ENCODE measurements around the gene CD300C. TPM values are rescaled to one million over a fixed set of nuclear protein-coding genes. Genes with fewer than 3 reads are reported as not detected.

Gene CD300C
- total RNA-seq, 4 donors from 2014 or later = 0.31 to 0.80 (median 0.53) TPM

DNA sequence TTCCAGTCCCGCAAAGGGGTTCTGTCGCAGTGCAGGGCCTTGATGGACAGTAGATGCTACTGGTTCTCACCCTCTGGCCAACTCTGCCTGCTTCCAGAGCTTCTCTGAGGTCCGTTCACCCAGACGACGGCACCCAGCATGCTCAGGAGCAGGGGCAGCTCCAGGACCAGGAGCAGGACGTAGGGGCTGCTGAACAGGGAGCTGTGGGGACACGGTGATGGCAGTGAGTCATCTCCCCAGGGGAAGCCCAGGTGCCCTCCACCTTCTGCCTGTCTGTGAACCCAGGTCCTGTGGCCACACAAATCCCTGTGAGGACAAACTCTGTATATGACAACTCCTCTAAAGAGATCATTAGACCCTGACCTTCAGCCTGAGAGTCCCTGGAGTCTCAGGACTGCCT is 3.4 kb upstream of the CD300C start:
- DNase-seq (ENCODE audit: low spot score in 2 of 2) = no peak
- no peak overlapping the region for H3K4me3 ChIP-seq
- H3K27me3 ChIP-seq = peaks cover 15% of the 10 kb centered on the region
- H3K9me3 ChIP-seq = no peaks in the 10 kb centered on the region
- H3K27ac ChIP-seq = no peak overlapping the region
- H3K4me1 ChIP-seq = no peaks in the 10 kb centered on the region
- no peaks in the 10 kb centered on the region for H3K36me3 ChIP-seq
- TF ChIP-seq POLR2A (IDR thresholded peaks at IDR 0.05) = no peak
- TF ChIP-seq EP300 (IDR thresholded peaks at IDR 0.05) = no peak
- 76% methylated on average over 7 of the region's 7 CpGs for WGBS

DNA sequence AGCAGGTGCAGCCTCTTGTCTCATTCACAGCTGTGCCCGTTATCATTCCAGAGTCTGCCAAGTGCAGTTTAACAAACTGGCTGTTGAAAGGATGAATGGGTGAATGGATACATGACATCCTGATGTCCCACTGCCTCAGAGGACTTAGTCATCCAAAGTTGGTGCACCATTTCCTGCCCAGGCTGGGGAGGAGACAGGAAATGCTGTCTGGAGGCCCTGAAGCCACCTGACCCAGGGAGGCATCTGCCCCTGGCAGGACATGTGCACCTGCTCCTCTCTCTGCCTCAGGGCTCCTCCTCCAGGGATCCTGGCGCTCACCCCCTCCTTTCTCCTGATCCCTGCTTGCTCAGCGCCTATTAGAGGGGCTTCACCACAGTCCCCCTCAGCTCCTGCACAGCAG is 1.8 kb upstream of the CD300C start:
- no peak overlapping the region for H3K27ac ChIP-seq
- no peaks in the 10 kb centered on the region for H3K36me3 ChIP-seq
- DNase-seq (ENCODE audit: low spot score in 2 of 2) = no peak
- H3K9me3 ChIP-seq = no peaks in the 10 kb centered on the region
- 80% methylated on average over 3 of the region's 3 CpGs for WGBS
- H3K4me3 ChIP-seq = no peak overlapping the region
- no peak for TF ChIP-seq CTCF (IDR thresholded peaks at IDR 0.05)
- no peak for TF ChIP-seq POLR2A (IDR thresholded peaks at IDR 0.05)
- no peak for TF ChIP-seq POLR2AphosphoS5 (IDR thresholded peaks at IDR 0.05)
- TF ChIP-seq EP300 (IDR thresholded peaks at IDR 0.05) = no peak
- peaks cover 13% of the 10 kb centered on the region for H3K27me3 ChIP-seq
- no peaks in the 10 kb centered on the region for H3K4me1 ChIP-seq

GRCh38 chr17:74547264-74547663 is 1.3 kb upstream of the CD300C start:
- no peak for DNase-seq (ENCODE audit: low spot score in 2 of 2)
- Histone ChIP-seq H3K4me1 (no peaks in the 10 kb centered on the region), H3K4me3 (no peak overlapping the region), H3K27me3 (peaks cover 8% of the 10 kb centered on the region), H3K27ac (no peak overlapping the region), H3K9me3 (no peaks in the 10 kb centered on the region), H3K36me3 (no peaks in the 10 kb centered on the region)
- WGBS = 89% methylated on average over 7 of the region's 7 CpGs
- TF ChIP-seq POLR2A (IDR thresholded peaks at IDR 0.05) (no peak), EP300 (IDR thresholded peaks at IDR 0.05) (no peak), CTCF (IDR thresholded peaks at IDR 0.05) (no peak), POLR2AphosphoS5 (IDR thresholded peaks at IDR 0.05) (no peak)

GRCh38 chr17:74546586-74546985 is 671 bp upstream of the CD300C start:
- Histone ChIP-seq H3K36me3 (no peaks in the 10 kb centered on the region), H3K9me3 (no peaks in the 10 kb centered on the region), H3K4me1 (no peaks in the 10 kb centered on the region), H3K27ac (no peak overlapping the region), H3K4me3 (no peak overlapping the region), H3K27me3 (peaks cover 8% of the 10 kb centered on the region)
- no peak for DNase-seq (ENCODE audit: low spot score in 2 of 2)
- no peak for TF ChIP-seq CTCF (IDR thresholded peaks at IDR 0.05)
- TF ChIP-seq POLR2A (IDR thresholded peaks at IDR 0.05) = no peak
- TF ChIP-seq POLR2AphosphoS5 (IDR thresholded peaks at IDR 0.05) = no peak
- TF ChIP-seq EP300 (IDR thresholded peaks at IDR 0.05) = no peak
- WGBS = 92% methylated on average over 6 of the region's 7 CpGs

- peak overlapping the region; percentile 30 for H3K4me3 ChIP-seq
- 84% methylated on average over 16 of the region's 16 CpGs for WGBS
- no peak overlapping the region for H3K27ac ChIP-seq
- no peaks in the 10 kb centered on the region for H3K9me3 ChIP-seq
- no peaks in the 10 kb centered on the region for H3K36me3 ChIP-seq
- TF ChIP-seq POLR2A (IDR thresholded peaks at IDR 0.05) (no peak), EP300 (IDR thresholded peaks at IDR 0.05) (no peak), CTCF (IDR thresholded peaks at IDR 0.05) (no peak), POLR2AphosphoS5 (IDR thresholded peaks at IDR 0.05) (no peak)
- no peaks in the 10 kb centered on the region for H3K4me1 ChIP-seq
- no peak for DNase-seq (ENCODE audit: low spot score in 2 of 2)
- peaks cover 1% of the 10 kb centered on the region for H3K27me3 ChIP-seq
Observed at GRCh38 chr17:74544991-74545842, 698 bp downstream of the CD300C start.
